Gastrocnemius medialis (tissue), 4 donors: ENCODE data around the gene STARD13. TPM values are rescaled to one million over a fixed set of nuclear protein-coding genes. Genes with fewer than 3 reads are reported as not detected.
A peak's percentile ranks its signal among the peaks of the same experiment; 100 is the strongest.

ENCODE experiments used
- ATAC-seq, 2 donors: fragments of 150-250 bp; one replicate each; pipeline ENCODE4 v1.9.1; 2016
- DNase-seq, 2 donors: peaks; one replicate each; pipeline ENCODE4 v3.0.0-alpha.2; 2019
- H3K27ac ChIP-seq, 4 donors: fragments of 200-600 bp; sonication (generic); 1 replicate in 1 of 4; 2 replicates in 3 of 4; pipeline ENCODE4 v1.5.1; 2016 to 2018; ENCODE audit warnings: mild to moderate bottlenecking in 2 of 4, moderate library complexity in 1 of 4
- H3K27me3 ChIP-seq, 3 donors: fragments of 200-600 bp; sonication (generic) in 2 of 3; 1 replicate in 1 of 3; 2 replicates in 2 of 3; pipeline versions ENCODE4 v1.5.1 to v1.6.0; 2016 to 2019; ENCODE audit warnings: mild to moderate bottlenecking in 1 of 3, moderate library complexity in 1 of 3
- H3K36me3 ChIP-seq, 2 donors: fragments of 200-600 bp; sonication (generic) in 1 of 2; one replicate each; pipeline ENCODE4 v1.5.1; 2017 to 2018
- H3K4me1 ChIP-seq, 2 donors: fragments of 200-600 bp; sonication (generic) in 1 of 2; one replicate each; pipeline ENCODE4 v1.5.1; 2016 to 2017; ENCODE audit warnings: mild to moderate bottlenecking in 2 of 2
- H3K4me3 ChIP-seq, 4 donors: fragments of 200-600 bp; sonication (generic) in 3 of 4; 1 replicate in 1 of 4; 2 replicates in 3 of 4; pipeline ENCODE4 v1.5.1; 2016 to 2019; ENCODE audit warnings: mild to moderate bottlenecking in 2 of 4
- H3K9me3 ChIP-seq, 3 donors: fragments of 200-600 bp; sonication (generic) in 2 of 3; 1 replicate in 1 of 3; 2 replicates in 2 of 3; pipeline ENCODE4 v1.5.1; 2016 to 2019
- CTCF ChIP-seq, 5 experiments: fragments of 450-650 bp in 3 of 5; fragments of 200-600 bp in 2 of 5; sonication (generic) in 2 of 5; IDR thresholded peaks in 4 of 5; conservative IDR thresholded peaks in 1 of 5; 1 replicate in 4 of 5; 2 replicates in 1 of 5; pipeline ENCODE4 v1.5.1; 2016 to 2019; ENCODE audit warnings: antibody characterized with exemption in 5 of 5, mild to moderate bottlenecking in 3 of 5, moderate library complexity in 3 of 5
- POLR2A ChIP-seq, 2 donors: fragments of 450-650 bp; IDR thresholded peaks; one replicate each; pipeline ENCODE4 v1.6.1; 2017; ENCODE audit warnings: antibody characterized with exemption in 2 of 2, mild to moderate bottlenecking in 2 of 2, moderate library complexity in 2 of 2
- in situ Hi-C, 4 donors: fragments of 200-750 bp; cut with MboI; loops; one replicate each; pipeline versions ENCODE4 v1.15.0 to v1.8.0; 2017; ENCODE audit warnings: low sequenced_read_pairs in 4 of 4
- intact Hi-C: fragments of 100-400 bp; cut with DNase I; formaldehyde crosslinking; loops from one replicate; pipeline ENCODE4 v1.15.1; 2023; ENCODE audit warnings: low total_unique reads
- total RNA-seq, 4 donors: library from RNA; depleted of rRNA; stranded (reverse); fragments of >200 nt; gene quantifications; one replicate each; pipeline versions ENCODE4 v1.1.0 to v1.2.3, GENCODE V29; 2016

Gene STARD13
- total RNA-seq, 4 donors from 2014 or later: 7.7 to 19.3 (median 12.0) TPM

- intact Hi-C loops (no loop called here), in situ Hi-C loops (loop anchor here in 2 of 4 donors (25.0 kb wide), 2 partner anchors 304 to 479 kb away; no protein-coding TSS in a partner anchor)
- TF ChIP-seq POLR2A (IDR thresholded peaks at IDR 0.05) (no peak), CTCF (IDR thresholded peaks at IDR 0.05 in 4 of 5, conservative IDR thresholded peaks at IDR 0.05 in 1 of 5) (no peak)
- H3K9me3 ChIP-seq: no peaks in the 10 kb centered on the region
- H3K36me3 ChIP-seq: no peaks in the 10 kb centered on the region
- DNase-seq (no peak), ATAC-seq (no peak)
- H3K27me3 ChIP-seq: no peaks in the 10 kb centered on the region
- no peak overlapping the region for H3K4me3 ChIP-seq
- no peak overlapping the region for H3K27ac ChIP-seq
- peaks cover 32 to 43% of the 10 kb centered on the region in 2 donors for H3K4me1 ChIP-seq
Measured at GRCh38 chr13:33232883-33233282, 52.7 kb downstream of the STARD13 start.

- no peaks in the 10 kb centered on the region for H3K9me3 ChIP-seq
- H3K4me3 ChIP-seq: no peak overlapping the region
- in situ Hi-C loops: loop anchor here in 2 of 4 donors (25.0 kb wide), 2 partner anchors 306 to 481 kb away; no protein-coding TSS in a partner anchor
- H3K36me3 ChIP-seq: no peaks in the 10 kb centered on the region
- no peak for TF ChIP-seq POLR2A (IDR thresholded peaks at IDR 0.05)
- no peak for TF ChIP-seq CTCF (IDR thresholded peaks at IDR 0.05 in 4 of 5, conservative IDR thresholded peaks at IDR 0.05 in 1 of 5)
- DNase-seq (no peak), ATAC-seq (no peak)
- H3K27me3 ChIP-seq: no peaks in the 10 kb centered on the region
- peak overlapping the region in 2 of 4 donors; percentile 51 to 63 for H3K27ac ChIP-seq
- intact Hi-C loops: no loop called here
- H3K4me1 ChIP-seq: peaks cover 33 to 57% of the 10 kb centered on the region in 2 donors
Measured at GRCh38 chr13:33231339-33231738, 54.2 kb downstream of the STARD13 start.

DNA sequence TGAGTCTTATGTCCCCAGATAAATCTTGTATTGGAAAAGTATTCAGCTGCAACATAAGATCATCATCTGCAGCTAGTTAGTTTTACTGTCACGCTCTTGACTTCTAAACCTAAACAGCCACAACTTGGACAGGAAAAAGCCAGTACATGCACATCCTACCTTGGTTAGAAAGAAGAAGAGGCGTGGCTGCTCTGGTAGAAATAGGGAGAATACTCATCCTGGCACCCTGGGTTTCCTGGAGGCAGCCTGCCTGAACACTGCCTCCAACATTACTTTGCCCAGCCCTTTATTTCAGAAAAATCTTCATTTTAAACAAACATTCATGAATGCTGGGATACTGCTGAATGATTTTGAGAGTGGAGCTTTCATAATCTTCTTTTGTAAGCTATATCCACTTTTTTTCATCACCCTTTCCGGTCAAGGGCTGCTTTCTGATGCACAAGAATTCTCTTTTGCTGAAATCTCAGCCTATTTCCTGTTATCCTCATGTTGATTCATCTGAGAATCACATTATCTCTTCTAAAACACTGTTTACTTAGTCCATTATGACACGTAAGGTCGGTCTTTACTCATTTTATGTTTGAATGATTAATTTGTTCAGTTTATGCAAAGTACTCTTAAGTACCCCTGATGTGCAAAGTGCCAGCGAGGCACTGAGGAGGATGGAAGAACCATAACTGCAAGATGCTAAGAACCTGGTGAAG is 55.2 kb downstream of the STARD13 start:
- peaks cover 25 to 51% of the 10 kb centered on the region in 2 donors for H3K4me1 ChIP-seq
- H3K27ac ChIP-seq: peak overlapping the region; percentile 35 to 63 (median 46)
- in situ Hi-C loops: loop anchor here in 2 of 4 donors (25.0 kb wide), 2 partner anchors 307 to 482 kb away; no protein-coding TSS in a partner anchor
- H3K9me3 ChIP-seq: no peaks in the 10 kb centered on the region
- no peak for TF ChIP-seq POLR2A (IDR thresholded peaks at IDR 0.05)
- no peak for TF ChIP-seq CTCF (IDR thresholded peaks at IDR 0.05 in 4 of 5, conservative IDR thresholded peaks at IDR 0.05 in 1 of 5)
- no peaks in the 10 kb centered on the region for H3K36me3 ChIP-seq
- H3K27me3 ChIP-seq: no peaks in the 10 kb centered on the region
- no peak overlapping the region for H3K4me3 ChIP-seq
- DNase-seq: no peak
- no peak for ATAC-seq
- intact Hi-C loops: no loop called here

DNA sequence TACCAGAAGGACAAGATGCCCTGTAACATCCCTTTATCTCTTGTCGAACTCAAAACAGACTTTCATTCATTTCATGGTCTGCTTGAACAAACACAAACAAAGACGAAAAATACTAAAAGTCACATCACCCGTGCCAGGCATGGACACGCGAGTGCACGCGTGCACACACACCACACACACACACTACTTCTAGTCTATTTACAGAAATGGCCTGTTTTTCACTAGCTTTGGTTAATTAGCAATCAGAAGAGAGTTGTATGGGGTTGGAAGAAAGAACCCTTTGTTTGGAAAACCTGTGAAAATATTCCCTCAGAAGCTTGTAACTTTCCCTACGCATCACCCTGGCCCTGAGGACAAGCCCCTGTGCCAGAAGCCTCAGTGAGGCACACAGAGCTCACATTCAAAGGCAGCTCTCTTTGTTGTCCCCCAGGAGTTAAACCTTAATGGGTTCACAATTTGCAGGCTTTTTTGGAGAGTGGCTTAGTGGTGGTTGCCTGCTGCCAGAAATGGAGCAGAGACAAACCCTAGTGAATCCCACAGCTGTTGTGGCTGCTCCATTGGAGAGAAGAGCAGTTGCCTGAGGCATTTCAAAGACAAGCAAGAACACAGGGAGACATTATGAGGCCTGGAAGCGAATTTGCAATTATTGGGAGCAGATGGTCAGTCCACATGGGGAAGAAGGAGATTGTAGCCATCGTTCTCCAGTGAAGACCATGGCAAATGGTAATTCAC is 55.9 kb downstream of the STARD13 start:
- no peaks in the 10 kb centered on the region for H3K9me3 ChIP-seq
- no peaks in the 10 kb centered on the region for H3K27me3 ChIP-seq
- ATAC-seq (peak in 1 of 2 donors; percentile 24), DNase-seq (peak in 1 of 2 donors; percentile 39)
- TF ChIP-seq POLR2A (IDR thresholded peaks at IDR 0.05) (no peak), CTCF (IDR thresholded peaks at IDR 0.05 in 4 of 5, conservative IDR thresholded peaks at IDR 0.05 in 1 of 5) (no peak)
- peak overlapping the region; percentile 35 to 63 (median 46) for H3K27ac ChIP-seq
- no peaks in the 10 kb centered on the region for H3K36me3 ChIP-seq
- H3K4me3 ChIP-seq: no peak overlapping the region
- intact Hi-C loops: loop anchor here (1.0 to 10.0 kb wide), 5 partner anchors 55 to 493 kb away; partner anchors contain the start of gene STARD13
- in situ Hi-C loops: loop anchor here in 2 of 4 donors (10.0 to 25.0 kb wide), 3 partner anchors 255 to 483 kb away; no protein-coding TSS in a partner anchor
- H3K4me1 ChIP-seq: peaks cover 18 to 44% of the 10 kb centered on the region in 2 donors
